Raji (cell line): ENCODE measurements around the gene ORC4.

Experiments
- POLR2A ChIP-seq: IDR thresholded peaks from 2 replicates; pipeline ENCODE4 v1.6.1; 2011; ENCODE audit warnings: low read depth, low read length, control low read depth; ENCODE audit not compliant: insufficient read depth

ORC4 gene

GRCh38 chr2:147977679-147978078 is 42.9 kb downstream of the ORC4 start:
- TF ChIP-seq POLR2A = no peak

- TF ChIP-seq POLR2A = no peak
Observed at GRCh38 chr2:147976102-147976501, 44.4 kb downstream of the ORC4 start.

- TF ChIP-seq POLR2A = no peak
Observed at GRCh38 chr2:147968571-147968970, 52.0 kb downstream of the ORC4 start.

- TF ChIP-seq POLR2A = no peak
Observed at GRCh38 chr2:147952118-147952517, 68.4 kb downstream of the ORC4 start.

- no peak for TF ChIP-seq POLR2A
Observed at GRCh38 chr2:147945660-147946059, 74.9 kb downstream of the ORC4 start.

GRCh38 chr2:147939313-147939712 is 81.2 kb downstream of the ORC4 start:
- TF ChIP-seq POLR2A = no peak

GRCh38 chr2:147937744-147938349 is 82.7 kb downstream of the ORC4 start:
- TF ChIP-seq POLR2A = no peak

- TF ChIP-seq POLR2A = no peak
Observed at GRCh38 chr2:147934881-147935620, 85.5 kb downstream of the ORC4 start.

- no peak for TF ChIP-seq POLR2A
Observed at GRCh38 chr2:147933931-147934330, 86.6 kb downstream of the ORC4 start.

GRCh38 chr2:147927053-147927588 is 93.4 kb downstream of the ORC4 start:
- TF ChIP-seq POLR2A = no peak

- no peak for TF ChIP-seq POLR2A
Observed at GRCh38 chr2:147925886-147926285, 94.7 kb downstream of the ORC4 start.

- TF ChIP-seq POLR2A = no peak
Observed at GRCh38 chr2:147924647-147925046, 95.9 kb downstream of the ORC4 start.

- no peak for TF ChIP-seq POLR2A
Observed at GRCh38 chr2:147923846-147924245, 96.7 kb downstream of the ORC4 start.

GRCh38 chr2:147917161-147917560 is 103.4 kb downstream of the ORC4 start:
- no peak for TF ChIP-seq POLR2A

GRCh38 chr2:147916723-147917122 is 103.8 kb downstream of the ORC4 start:
- TF ChIP-seq POLR2A = no peak

- TF ChIP-seq POLR2A = no peak
Observed at GRCh38 chr2:147916067-147916466, 104.5 kb downstream of the ORC4 start.

GRCh38 chr2:147913701-147914480 is 106.6 kb downstream of the ORC4 start:
- no peak for TF ChIP-seq POLR2A
